SK-N-SH treated with all-trans-retinoic acid at 6 μM for 48 hours (cell line): Measurements from ENCODE around the gene CNGB1.

Source experiments
- ZC3H10 ChIP-seq: fragments of 250-450 bp; sonication (Bioruptor Pico); IDR thresholded peaks from 2 replicates; pipeline ENCODE4 v1.5.1; 2021; ENCODE audit warnings: mild to moderate bottlenecking, moderate library complexity
- ZFP3 ChIP-seq: fragments of 250-450 bp; sonication (Bioruptor Pico); IDR thresholded peaks from 2 replicates; pipeline ENCODE4 v1.5.0; 2020; ENCODE audit warnings: mild to moderate bottlenecking, moderate library complexity

- no peak for TF ChIP-seq ZC3H10 (CRISPR knock-in tag)
- no peak for TF ChIP-seq ZFP3 (CRISPR knock-in tag)
These were observed 21.2 kb downstream of the CNGB1 start for GRCh38 chr16:57949595-57950238.
